Measurements from ENCODE around the gene PHKB.

Gene PHKB

DNA sequence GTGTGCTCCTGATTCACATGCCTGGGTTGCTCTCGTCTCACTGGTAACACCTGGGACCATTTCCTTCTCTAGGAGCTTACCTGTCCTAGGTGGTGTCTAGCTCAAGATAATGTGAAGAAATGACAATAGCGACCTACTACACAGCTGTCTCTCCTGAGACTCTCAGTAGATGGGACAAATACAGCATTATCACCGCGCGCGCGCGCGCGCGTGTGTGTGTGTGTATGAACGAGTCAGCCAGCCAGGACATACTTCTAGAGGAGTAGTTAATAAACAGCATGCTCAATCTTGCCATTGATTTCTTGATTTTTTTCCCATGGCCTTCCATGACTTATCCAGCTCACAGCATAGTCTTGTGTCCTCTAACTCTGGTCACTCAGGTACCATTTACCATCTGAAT lies 268.6 kb downstream of the PHKB start:
- no peak for DNase-seq (ENCODE audit: low spot score)

DNA sequence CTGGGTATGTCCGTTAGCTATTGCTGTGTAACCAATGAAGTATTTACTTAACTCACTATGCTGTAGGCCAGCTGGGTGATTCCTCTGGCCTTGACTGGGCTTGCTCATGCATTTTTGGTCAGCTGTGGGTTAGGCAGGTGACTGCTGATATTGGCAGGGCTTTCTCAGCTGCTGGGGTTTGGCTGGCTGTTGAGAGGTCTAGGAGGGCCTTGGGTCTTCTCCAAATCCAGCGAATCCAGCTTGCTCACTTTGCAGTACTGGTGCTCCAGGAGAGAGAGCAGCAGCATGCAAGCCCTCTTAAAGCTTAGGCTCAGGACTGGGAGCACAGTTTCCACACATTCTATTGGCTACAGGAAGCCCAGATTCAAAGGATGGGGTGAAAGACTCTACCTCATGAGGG lies 270.1 kb downstream of the PHKB start:
- no peak for DNase-seq (ENCODE audit: low spot score)

DNA sequence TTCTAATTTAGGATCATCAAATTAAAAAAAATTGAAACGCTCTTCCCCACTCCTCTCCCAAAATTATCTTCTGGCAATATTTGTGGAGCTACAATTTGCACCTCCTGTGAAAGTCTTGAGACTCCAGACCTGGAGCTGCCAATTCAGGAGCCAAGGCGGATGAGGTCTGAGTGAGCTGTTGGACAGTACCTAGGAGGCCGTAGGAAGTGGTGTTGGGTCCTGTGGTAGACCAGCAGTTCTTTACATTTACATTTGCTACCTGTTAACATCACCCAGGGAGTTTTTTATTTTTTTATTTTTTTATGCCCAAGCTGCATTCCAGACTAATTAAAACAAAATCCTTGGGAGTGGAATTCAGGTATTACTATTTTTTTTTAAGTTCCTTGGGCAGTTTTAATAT lies 271.0 kb downstream of the PHKB start:
- DNase-seq (ENCODE audit: low spot score), result no peak

DNA sequence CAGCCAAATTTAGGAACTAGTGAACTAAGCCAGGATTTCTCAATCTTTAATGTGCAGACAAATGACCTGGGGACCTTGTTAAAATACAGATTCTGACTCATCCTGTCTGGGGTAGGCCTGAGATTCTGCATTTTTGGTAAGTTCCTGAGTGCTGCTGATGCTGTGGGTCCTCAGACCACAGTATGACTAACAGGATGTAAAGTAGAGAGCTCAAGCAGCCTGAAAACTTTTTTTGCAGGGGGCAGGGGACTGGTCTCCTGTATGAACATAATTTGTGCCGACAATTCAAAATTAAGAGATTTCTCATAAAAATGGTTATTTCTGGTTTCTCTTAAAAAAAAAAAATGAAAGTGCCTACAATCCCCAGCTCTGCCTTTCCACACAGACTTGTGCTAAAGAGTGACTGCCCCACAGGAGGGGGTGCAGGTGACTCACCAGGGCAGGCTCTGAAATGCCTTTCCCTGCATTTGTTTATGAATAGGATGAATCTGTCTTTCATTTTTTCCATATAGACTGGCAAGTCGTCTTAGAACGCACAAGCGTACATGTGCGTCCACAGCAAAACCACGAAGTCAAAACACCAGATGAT lies 271.5 kb downstream of the PHKB start:
- DNase-seq (ENCODE audit: low spot score), result no peak

DNA sequence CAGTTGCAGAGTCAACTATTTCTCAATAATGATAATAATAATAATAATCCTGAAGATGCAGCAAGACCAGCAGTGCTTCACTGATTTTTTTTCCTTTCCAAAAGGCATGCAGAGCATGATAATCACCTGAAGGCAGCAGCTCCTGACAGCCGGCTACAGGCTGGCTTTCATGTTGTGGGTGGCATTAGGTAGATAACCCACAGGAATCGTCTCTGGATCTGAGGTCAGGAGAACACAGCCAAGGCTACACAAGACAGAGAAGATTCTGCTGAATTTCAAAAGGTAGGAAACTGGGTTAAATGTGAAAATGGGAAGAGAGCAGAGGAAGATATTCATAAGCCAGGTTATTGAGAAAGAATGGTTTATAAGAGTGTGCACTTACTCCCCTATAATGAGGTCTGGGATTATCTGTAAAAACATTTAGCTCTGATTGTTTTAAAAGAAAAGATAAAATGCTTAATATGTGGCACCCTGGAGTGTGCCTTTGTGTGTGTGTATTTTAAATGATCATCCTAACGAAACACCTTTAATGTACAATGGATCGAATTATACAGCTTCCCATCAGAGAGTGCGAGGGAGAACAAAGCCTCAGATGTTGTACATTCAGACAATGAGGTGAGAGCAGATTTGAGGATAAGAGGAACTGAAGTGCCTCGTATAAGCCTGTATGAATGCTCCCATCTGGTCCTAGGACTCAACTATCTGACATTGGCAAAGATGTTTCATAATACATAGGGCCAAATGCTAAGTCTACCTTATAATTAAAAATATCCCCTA lies 273.1 kb downstream of the PHKB start:
- DNase-seq (ENCODE audit: low spot score), result no peak

DNA sequence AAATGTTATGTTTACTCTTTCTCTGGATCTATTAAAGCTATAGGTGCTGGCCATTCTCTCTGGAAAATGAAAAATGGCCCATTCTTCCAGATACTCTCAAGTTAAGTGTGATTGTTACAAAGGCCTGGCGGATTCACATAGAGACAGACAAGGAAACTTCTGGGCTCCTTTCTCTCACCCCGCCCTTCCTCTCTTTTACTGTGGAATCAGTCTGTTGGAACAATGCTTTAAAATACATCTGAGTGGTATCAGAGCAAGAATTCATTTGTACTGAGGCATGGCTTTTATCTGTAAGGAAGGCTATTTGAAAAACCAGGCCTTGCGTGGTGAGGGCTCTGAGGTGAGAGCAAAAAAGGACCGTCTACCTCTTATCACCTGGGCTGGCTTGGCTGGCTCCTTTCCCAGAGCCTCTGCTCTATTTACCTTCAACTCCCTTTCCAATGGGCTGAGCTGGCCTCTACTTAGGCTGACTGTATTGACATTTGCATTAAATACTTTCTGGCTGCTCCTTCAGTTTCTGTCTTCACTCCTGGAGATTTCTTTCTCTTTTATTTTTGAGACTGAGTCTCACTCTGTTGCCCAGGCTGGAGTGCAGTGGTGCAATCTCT lies 274.0 kb downstream of the PHKB start:
- DNase-seq (ENCODE audit: low spot score), result no peak

DNA sequence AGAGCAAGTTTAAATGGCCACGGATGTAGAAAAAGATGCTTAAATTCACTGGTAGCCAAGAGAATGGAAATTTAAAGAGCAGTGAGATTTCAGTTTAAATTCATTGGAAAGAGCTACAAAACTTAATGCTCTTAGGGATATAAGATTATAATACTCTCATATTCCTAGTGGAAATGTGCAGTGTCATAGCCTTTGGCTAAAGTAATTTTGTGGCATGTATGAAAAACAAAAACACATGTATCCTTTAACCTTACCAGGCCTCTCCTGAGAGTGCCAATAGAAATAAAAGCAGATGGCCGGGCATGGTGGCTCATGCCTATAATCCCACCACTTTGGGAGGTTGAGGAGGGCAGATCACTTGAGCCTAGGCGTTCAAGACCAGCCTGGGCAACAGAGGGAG lies 289.2 kb downstream of the PHKB start:
- no peak for DNase-seq (ENCODE audit: low spot score)
